MCF 10A (cell line): Measurements from ENCODE around the gene DSTN. TPM values are rescaled to one million over a fixed set of nuclear protein-coding genes. Genes with fewer than 3 reads are reported as not detected.

ENCODE experiments used
- BruUV-seq: library from RNA; stranded (reverse); fragments of 400-500 nt; replicated peaks from 2 replicates; lab custom pipeline; 2021; lab: Mats Ljungman, UMichigan
- CTCF ChIA-PET: fragments of 300-600 bp; sonication (Branson Sonifier 250); formaldehyde crosslinking; extraction: SDS; loops from one replicate; lab custom pipeline; 2021; ENCODE audit warnings: antibody characterized with exemption, inconsistent platforms; lab: Yijun Ruan, JAX
- POLR2A ChIA-PET: fragments of 300-600, 350-650 bp; sonication (Branson Sonifier 250); formaldehyde crosslinking; extraction: SDS; loops from one replicate; lab custom pipeline; 2020; ENCODE audit warnings: antibody characterized with exemption, inconsistent platforms; lab: Yijun Ruan, JAX
- DNase-seq: peaks from one replicate; pipeline ENCODE4 v3.0.0-alpha.2; 2018; ENCODE audit not compliant: unreplicated experiment
- H3K27ac Mint-ChIP-seq: one replicate; pipeline ENCODE4 v1.8.0; 2022; ENCODE audit warnings: mild to moderate bottlenecking, low read depth, mixed read lengths; ENCODE audit not compliant: unreplicated experiment
- H3K27me3 Mint-ChIP-seq: one replicate; pipeline ENCODE4 v1.8.0; 2022; ENCODE audit warnings: mixed read lengths; ENCODE audit not compliant: insufficient read depth, unreplicated experiment
- H3K36me3 Mint-ChIP-seq: one replicate; pipeline ENCODE4 v1.8.0; 2022; ENCODE audit warnings: mild to moderate bottlenecking, moderate library complexity, mixed read lengths; ENCODE audit not compliant: insufficient read depth, unreplicated experiment
- H3K4me1 Mint-ChIP-seq: one replicate; pipeline ENCODE4 v1.8.0; 2022; ENCODE audit warnings: mixed read lengths; ENCODE audit not compliant: insufficient read depth, unreplicated experiment
- H3K4me3 Mint-ChIP-seq: one replicate; pipeline ENCODE4 v1.8.0; 2022; ENCODE audit warnings: mild to moderate bottlenecking, moderate library complexity, mixed read lengths; ENCODE audit not compliant: unreplicated experiment
- H3K9me3 Mint-ChIP-seq: one replicate; pipeline ENCODE4 v1.8.0; 2022; ENCODE audit warnings: mixed read lengths; ENCODE audit not compliant: unreplicated experiment
- CTCF ChIP-seq: fragments of 200-600 bp; IDR thresholded peaks from one replicate; pipeline ENCODE4 v1.8.0; 2022; ENCODE audit warnings: antibody characterized with exemption, mild to moderate bottlenecking; ENCODE audit not compliant: unreplicated experiment
- intact Hi-C: fragments of 100-400 bp; cut with micrococcal nuclease; formaldehyde crosslinking; loops from 2 replicates; pipeline ENCODE4 v1.14.1; 2022
- total RNA-seq: library from RNA; stranded (reverse); gene quantifications from 2 replicates; pipeline ENCODE4 v1.2.3, GENCODE V29; 2022

The DSTN gene
- total RNA-seq, 1 experiment from 2014 or later: 280 TPM

- no TSS peak for BruUV-seq
- DNase-seq: no peak
- ChIA-PET POLR2A (interaction anchor here (1.7 to 9.3 kb wide), 2 partner anchors 11 to 16 kb away, joined by 8 to 168 read pairs; partner anchors contain the start of gene DSTN), CTCF (interaction anchor here (0.9 to 1.6 kb wide), 3 partner anchors 46 to 310 kb away, joined by 3 to 5 read pairs (median 5); no protein-coding TSS in a partner anchor)
- Mint-ChIP-seq H3K36me3 (peaks cover 43% of the 10 kb centered on the region), H3K4me1 (peaks cover 39% of the 10 kb centered on the region), H3K4me3 (no peak overlapping the region), H3K27ac (peak overlapping the region; percentile 75), H3K9me3 (no peaks in the 10 kb centered on the region), H3K27me3 (no peaks in the 10 kb centered on the region)
- intact Hi-C loops: no loop called here
- no peak for TF ChIP-seq CTCF
Measured at GRCh38 chr20:17587824-17588223, 17.9 kb downstream of the DSTN start.

GRCh38 chr20:17589161-17589834 is 19.4 kb downstream of the DSTN start:
- Mint-ChIP-seq H3K27me3 (no peaks in the 10 kb centered on the region), H3K4me1 (peaks cover 44% of the 10 kb centered on the region), H3K36me3 (peaks cover 46% of the 10 kb centered on the region), H3K4me3 (no peak overlapping the region), H3K9me3 (no peaks in the 10 kb centered on the region), H3K27ac (no peak overlapping the region)
- POLR2A ChIA-PET: interaction anchor here (0.7 to 6.9 kb wide), 8 partner anchors 10 to 53 kb away, joined by 3 to 104 read pairs (median 5); partner anchors contain the start of gene DSTN
- intact Hi-C loops: no loop called here
- CTCF ChIA-PET: interaction anchor here (1.1 to 1.8 kb wide), 4 partner anchors 11 to 53 kb away, joined by 3 to 8 read pairs (median 6); no protein-coding TSS in a partner anchor
- no peak for TF ChIP-seq CTCF
- BruUV-seq: no TSS peak
- peak; percentile 33 for DNase-seq

GRCh38 chr20:17590245-17590644 is 20.4 kb downstream of the DSTN start:
- H3K4me3 Mint-ChIP-seq: no peak overlapping the region
- intact Hi-C loops: no loop called here
- no peaks in the 10 kb centered on the region for H3K27me3 Mint-ChIP-seq
- no peaks in the 10 kb centered on the region for H3K9me3 Mint-ChIP-seq
- H3K4me1 Mint-ChIP-seq: peaks cover 48% of the 10 kb centered on the region
- peaks cover 41% of the 10 kb centered on the region for H3K36me3 Mint-ChIP-seq
- no peak for DNase-seq
- no peak overlapping the region for H3K27ac Mint-ChIP-seq
- ChIA-PET POLR2A (interaction anchor here (0.7 to 6.9 kb wide), 9 partner anchors 11 to 54 kb away, joined by 3 to 104 read pairs (median 5); partner anchors contain the start of gene DSTN), CTCF (interaction anchor here (0.6 to 1.8 kb wide), 9 partner anchors 10 to 308 kb away, joined by 3 to 8 read pairs (median 4); no protein-coding TSS in a partner anchor)
- no TSS peak for BruUV-seq
- no peak for TF ChIP-seq CTCF

GRCh38 chr20:17593902-17594301 is 24.0 kb downstream of the DSTN start:
- no peak for TF ChIP-seq CTCF
- ChIA-PET CTCF (interaction anchor here (0.7 to 2.8 kb wide), 11 partner anchors 8 to 678 kb away, joined by 3 to 13 read pairs (median 4); partner anchors contain the start of gene DSTN), POLR2A (interaction anchor here (0.7 to 6.9 kb wide), 8 partner anchors 12 to 89 kb away, joined by 3 to 104 read pairs (median 4); partner anchors contain the start of gene DSTN)
- Mint-ChIP-seq H3K4me3 (no peak overlapping the region), H3K27ac (no peak overlapping the region), H3K36me3 (peaks cover 33% of the 10 kb centered on the region), H3K27me3 (no peaks in the 10 kb centered on the region), H3K4me1 (peaks cover 55% of the 10 kb centered on the region), H3K9me3 (no peaks in the 10 kb centered on the region)
- intact Hi-C loops: no loop called here
- no TSS peak for BruUV-seq
- DNase-seq: no peak
